Transverse colon (tissue), 4 donors: ENCODE data around the gene ACSM6. TPM values are rescaled to one million over a fixed set of nuclear protein-coding genes. Genes with fewer than 3 reads are reported as not detected.

Source experiments
- DNase-seq: peaks from one replicate; pipeline ENCODE4 v3.0.0-alpha.2; 2019
- H3K27ac ChIP-seq, 4 donors: fragments of 200-600 bp; sonication (generic); 2 replicates each; pipeline ENCODE4 v1.5.1; 2016 to 2018; ENCODE audit warnings: inconsistent platforms in 4 of 4
- H3K27me3 ChIP-seq: fragments of 200-600 bp; sonication (generic); 2 replicates; pipeline ENCODE4 v1.5.1; 2017; ENCODE audit warnings: inconsistent platforms
- H3K36me3 ChIP-seq, 4 donors: fragments of 200-600 bp; sonication (generic); 2 replicates each; pipeline ENCODE4 v1.5.1; 2017 to 2019; ENCODE audit warnings: inconsistent platforms in 4 of 4
- H3K4me1 ChIP-seq, 4 donors: fragments of 200-600 bp; sonication (generic); 2 replicates each; pipeline ENCODE4 v1.5.1; 2017 to 2020; ENCODE audit warnings: inconsistent platforms in 4 of 4
- H3K4me3 ChIP-seq, 4 donors: fragments of 200-600 bp; sonication (generic); 1 replicate in 1 of 4; 2 replicates in 3 of 4; pipeline versions ENCODE4 v1.5.1 to v1.6.1; 2017 to 2019; ENCODE audit warnings: inconsistent platforms in 4 of 4
- H3K9me3 ChIP-seq, 2 donors: fragments of 200-600 bp; sonication (generic); 2 replicates each; pipeline ENCODE4 v1.5.1; 2017 to 2019; ENCODE audit warnings: inconsistent platforms in 2 of 2
- EP300 ChIP-seq: sonication (generic); formaldehyde crosslinking; IDR thresholded peaks from one replicate; pipeline ENCODE4 v1.6.1; 2017; ENCODE audit warnings: antibody characterized with exemption, low read depth
- POLR2A ChIP-seq: fragments of 450-650 bp; IDR thresholded peaks from one replicate; pipeline ENCODE4 v1.6.1; 2016; ENCODE audit warnings: antibody characterized with exemption, mild to moderate bottlenecking, moderate library complexity
- POLR2AphosphoS5 ChIP-seq, 3 donors: sonication (generic); formaldehyde crosslinking; IDR thresholded peaks; one replicate each; pipeline ENCODE4 v1.6.1; 2016; ENCODE audit warnings: antibody characterized with exemption in 3 of 3
- WGBS, 2 donors: methylation state at CpG; one replicate each; pipeline ENCODE4 v1.1.5; 2018; ENCODE audit warnings: low coverage in 1 of 2; 5-methylcytosine and 5-hydroxymethylcytosine counted together
- in situ Hi-C, 4 donors: fragments of 200-750 bp; cut with MboI; loops; one replicate each; pipeline versions ENCODE4 v1.15.0 to v1.15.1; 2017; ENCODE audit warnings: low sequenced_read_pairs in 3 of 4, low pct_ligation_motif_present in 1 of 4, low pct_unique_long_range_greater_than_20kb in 1 of 4
- intact Hi-C: fragments of 100-400 bp; cut with DNase I; formaldehyde crosslinking; loops from one replicate; pipeline ENCODE4 v1.15.1; 2023; ENCODE audit warnings: low total_unique reads
- total RNA-seq, 4 donors: library from RNA; depleted of rRNA; stranded (reverse); fragments of >200 nt; gene quantifications; one replicate each; pipeline ENCODE4 v1.1.0, GENCODE V29; 2016
- TF ChIP-seq, protein P1 (sequence below), 5 experiments: fragments of 200-600 bp in 3 of 5; fragments of 450-650 bp in 2 of 5; sonication (generic) in 3 of 5; IDR thresholded peaks; 1 replicate in 2 of 5; 2 replicates in 3 of 5; pipeline ENCODE4 v1.5.1; 2016 to 2017; ENCODE audit warnings: antibody characterized with exemption in 5 of 5, inconsistent platforms in 3 of 5, mild to moderate bottlenecking in 2 of 5, moderate library complexity in 1 of 5

Gene ACSM6
- total RNA-seq, 4 donors from 2014 or later: not detected

DNA sequence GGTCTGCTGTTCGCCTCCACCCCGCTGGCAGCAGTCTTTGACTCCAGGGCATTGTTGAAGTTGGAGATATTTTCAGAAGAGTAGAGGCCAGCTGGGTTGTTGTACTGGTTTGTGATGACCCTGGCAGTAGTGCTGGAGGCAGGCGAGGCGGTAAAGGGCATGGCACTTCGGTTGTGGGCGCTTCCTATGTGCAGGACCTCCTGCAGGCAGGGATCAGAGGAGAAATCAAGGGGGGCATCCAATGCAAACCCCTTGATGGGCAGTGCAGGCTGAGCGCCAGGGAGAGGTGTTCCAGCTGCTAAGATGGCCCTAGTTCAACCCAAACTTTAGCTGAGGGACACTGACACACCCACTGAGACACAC, 69.8 kb downstream of the ACSM6 start:
- H3K27ac ChIP-seq: peak overlapping the region in 3 of 4 donors; percentile 51 to 87 (median 86)
- peaks cover 0 to 17% (median 5%) of the 10 kb centered on the region in 4 donors for H3K36me3 ChIP-seq
- WGBS, 2 donors: 88% methylated on average over 7 of the region's 7 CpGs; no CpG with 5 or more reads in 1 of the 2 donors
- no peaks in the 10 kb centered on the region for H3K27me3 ChIP-seq
- in situ Hi-C loops: no loop called here
- no peak overlapping the region for H3K4me3 ChIP-seq
- peaks cover 20 to 57% (median 38%) of the 10 kb centered on the region in 4 donors for H3K4me1 ChIP-seq
- DNase-seq: no peak
- intact Hi-C loops: loop anchor here (5.0 kb wide), 1 partner anchor 1922 kb away; no protein-coding TSS in a partner anchor
- no peaks in the 10 kb centered on the region for H3K9me3 ChIP-seq
- TF ChIP-seq POLR2AphosphoS5 (IDR thresholded peaks at IDR 0.05): no peak
- TF ChIP-seq, protein P1, sequence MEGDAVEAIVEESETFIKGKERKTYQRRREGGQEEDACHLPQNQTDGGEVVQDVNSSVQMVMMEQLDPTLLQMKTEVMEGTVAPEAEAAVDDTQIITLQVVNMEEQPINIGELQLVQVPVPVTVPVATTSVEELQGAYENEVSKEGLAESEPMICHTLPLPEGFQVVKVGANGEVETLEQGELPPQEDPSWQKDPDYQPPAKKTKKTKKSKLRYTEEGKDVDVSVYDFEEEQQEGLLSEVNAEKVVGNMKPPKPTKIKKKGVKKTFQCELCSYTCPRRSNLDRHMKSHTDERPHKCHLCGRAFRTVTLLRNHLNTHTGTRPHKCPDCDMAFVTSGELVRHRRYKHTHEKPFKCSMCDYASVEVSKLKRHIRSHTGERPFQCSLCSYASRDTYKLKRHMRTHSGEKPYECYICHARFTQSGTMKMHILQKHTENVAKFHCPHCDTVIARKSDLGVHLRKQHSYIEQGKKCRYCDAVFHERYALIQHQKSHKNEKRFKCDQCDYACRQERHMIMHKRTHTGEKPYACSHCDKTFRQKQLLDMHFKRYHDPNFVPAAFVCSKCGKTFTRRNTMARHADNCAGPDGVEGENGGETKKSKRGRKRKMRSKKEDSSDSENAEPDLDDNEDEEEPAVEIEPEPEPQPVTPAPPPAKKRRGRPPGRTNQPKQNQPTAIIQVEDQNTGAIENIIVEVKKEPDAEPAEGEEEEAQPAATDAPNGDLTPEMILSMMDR (IDR thresholded peaks at IDR 0.05): no peak
- no peak for TF ChIP-seq EP300
- TF ChIP-seq POLR2A: no peak

DNA sequence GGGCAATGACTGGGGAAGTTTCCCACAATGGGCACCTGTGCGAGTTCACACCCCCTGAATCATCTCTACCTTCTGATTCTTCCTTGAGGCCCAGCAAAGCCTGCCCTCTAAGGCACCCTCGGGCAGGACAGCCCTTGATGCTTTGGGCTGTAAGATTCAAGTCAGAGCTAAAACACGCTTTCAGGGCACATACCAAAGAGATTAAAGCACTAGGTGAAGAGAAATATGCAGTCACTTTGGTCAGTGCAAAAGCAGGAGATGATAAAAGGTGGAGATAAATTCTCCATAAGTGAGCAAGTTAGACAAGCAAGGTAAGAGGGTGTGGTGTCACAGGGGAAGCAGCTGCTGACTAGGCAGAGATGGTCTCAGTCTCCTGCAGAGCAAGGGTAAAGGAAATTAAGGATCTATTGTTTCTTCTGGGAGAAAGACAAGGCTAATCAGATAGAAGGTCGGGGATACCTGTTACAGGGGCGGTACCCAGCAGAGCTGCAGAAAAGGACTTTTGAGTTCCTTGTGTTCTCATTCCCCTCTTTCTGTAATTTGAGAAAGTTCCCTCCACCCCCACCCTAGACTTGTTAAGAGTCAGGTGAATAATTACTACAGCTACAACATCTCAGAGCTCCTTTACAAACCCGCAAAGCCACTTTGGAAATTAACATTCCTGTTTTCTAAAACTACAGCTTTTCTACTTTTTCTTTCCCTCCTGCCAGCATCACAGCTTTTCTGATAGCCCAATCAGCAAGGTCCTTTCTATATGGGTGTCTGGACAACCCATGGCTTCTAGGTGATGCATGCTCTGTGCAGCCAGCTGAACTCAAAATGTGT, 70.4 kb downstream of the ACSM6 start:
- DNase-seq: no peak
- Histone ChIP-seq H3K4me1 (peaks cover 20 to 63% (median 41%) of the 10 kb centered on the region in 4 donors), H3K27me3 (no peaks in the 10 kb centered on the region), H3K9me3 (no peaks in the 10 kb centered on the region), H3K27ac (peak overlapping the region; percentile 3 to 87 (median 68)), H3K36me3 (peaks cover 0 to 12% (median 5%) of the 10 kb centered on the region in 4 donors), H3K4me3 (no peak overlapping the region)
- intact Hi-C loops (loop anchor here (5.0 kb wide), 1 partner anchor 1922 kb away; no protein-coding TSS in a partner anchor), in situ Hi-C loops (no loop called here)
- 57 to 88% methylated on average over 2 to 6 of the region's 6 CpGs for WGBS, 2 donors
- no peak for TF ChIP-seq POLR2A

DNA sequence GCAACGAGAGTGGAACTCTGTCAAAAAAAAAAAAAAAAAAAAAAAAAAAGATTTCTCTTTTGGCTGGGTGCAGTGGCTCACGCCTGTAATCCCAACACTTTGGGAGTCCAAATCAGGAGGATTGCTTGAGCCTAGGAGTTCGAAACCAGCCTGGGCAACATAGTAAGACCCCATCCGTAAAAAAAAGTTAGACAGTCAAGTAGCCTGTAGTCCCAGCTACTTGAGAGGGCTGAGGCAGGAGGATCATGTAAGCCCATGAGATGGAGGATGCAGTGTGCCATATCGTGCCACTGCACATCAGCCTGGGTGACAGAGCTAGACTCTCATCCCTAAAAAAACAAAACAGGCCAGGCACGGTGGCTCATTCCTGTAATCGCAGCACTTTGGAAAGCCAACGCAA, 71.5 kb downstream of the ACSM6 start:
- H3K27me3 ChIP-seq: no peaks in the 10 kb centered on the region

DNA sequence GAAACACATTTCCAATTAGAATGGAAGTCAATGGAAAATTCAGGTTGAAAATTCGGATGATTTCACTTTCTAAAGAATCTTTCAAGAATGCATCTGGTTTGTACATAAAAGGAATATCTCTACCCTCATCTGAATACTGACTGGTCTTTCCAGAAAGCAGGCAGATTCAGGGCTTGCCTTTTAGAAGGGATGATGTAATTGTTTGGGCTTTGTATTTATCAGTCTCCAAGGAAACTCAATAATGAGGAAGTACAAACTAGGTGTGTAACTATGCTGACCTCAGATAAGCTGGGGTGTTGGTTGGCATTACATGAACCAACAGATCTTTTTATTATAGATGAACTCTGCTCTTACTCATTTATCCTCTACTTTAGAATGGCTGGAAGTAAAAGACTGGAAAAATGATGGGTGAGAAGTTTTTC, 72.6 kb downstream of the ACSM6 start:
- peak overlapping the region in 1 of 4 donors; percentile 4 for H3K4me3 ChIP-seq
- no peak for DNase-seq
- peaks cover 0 to 21% (median 6%) of the 10 kb centered on the region in 4 donors for H3K36me3 ChIP-seq
- H3K27me3 ChIP-seq: no peaks in the 10 kb centered on the region
- peak overlapping the region; percentile 73 to 88 (median 86) for H3K27ac ChIP-seq
- peaks cover 20 to 50% (median 37%) of the 10 kb centered on the region in 4 donors for H3K4me1 ChIP-seq
- 18 to 25% methylated on average over 1 of the region's 1 CpG for WGBS, 2 donors
- intact Hi-C loops (no loop called here), in situ Hi-C loops (no loop called here)
- TF ChIP-seq POLR2AphosphoS5 (IDR thresholded peaks at IDR 0.05) (peak; percentile 12 to 84 (median 76)), EP300 (peak; percentile 96), POLR2A (no peak)
- TF ChIP-seq, protein P1 (IDR thresholded peaks at IDR 0.05): no peak
- no peaks in the 10 kb centered on the region for H3K9me3 ChIP-seq

More for the DNA sequence above, 71.5 kb downstream of the ACSM6 start:
- H3K4me1 ChIP-seq: peaks cover 20 to 59% (median 40%) of the 10 kb centered on the region in 4 donors
- H3K4me3 ChIP-seq: no peak overlapping the region
- TF ChIP-seq EP300 (no peak), POLR2AphosphoS5 (IDR thresholded peaks at IDR 0.05) (no peak), POLR2A (no peak)
- TF ChIP-seq, protein P1 (IDR thresholded peaks at IDR 0.05): no peak
- in situ Hi-C loops (no loop called here), intact Hi-C loops (no loop called here)
- 94% methylated on average over 8 of the region's 8 CpGs; no CpG with 5 or more reads in 1 of the 2 donors for WGBS, 2 donors
- peaks cover 0 to 20% (median 5%) of the 10 kb centered on the region in 4 donors for H3K36me3 ChIP-seq
- H3K27ac ChIP-seq: peak overlapping the region; percentile 73 to 88 (median 86)
- DNase-seq: no peak
- no peaks in the 10 kb centered on the region for H3K9me3 ChIP-seq
